ENCODE measurements around the gene VAV3.

Gene VAV3

GRCh38 chr1:107574044-107574443 is 390.9 kb downstream of the VAV3 start:
- no peak for DNase-seq (ENCODE audit: extremely low read depth, low read depth)
- no peak for TF ChIP-seq CTCF (IDR thresholded peaks at IDR 0.05; ENCODE audit: low read depth, low read length)

GRCh38 chr1:107572674-107573211 is 392.2 kb downstream of the VAV3 start:
- DNase-seq (ENCODE audit: extremely low read depth, low read depth) = no peak
- TF ChIP-seq CTCF (IDR thresholded peaks at IDR 0.05; ENCODE audit: low read depth, low read length) = no peak

GRCh38 chr1:107570768-107571167 is 394.2 kb downstream of the VAV3 start:
- no peak for TF ChIP-seq CTCF (IDR thresholded peaks at IDR 0.05; ENCODE audit: low read depth, low read length)
- DNase-seq (ENCODE audit: extremely low read depth, low read depth) = no peak

- TF ChIP-seq CTCF (IDR thresholded peaks at IDR 0.05; ENCODE audit: low read depth, low read length) = no peak
- DNase-seq (ENCODE audit: extremely low read depth, low read depth) = no peak
Measured at GRCh38 chr1:107563441-107563840, 401.5 kb downstream of the VAV3 start.

- TF ChIP-seq CTCF (IDR thresholded peaks at IDR 0.05; ENCODE audit: low read depth, low read length) = no peak
- no peak for DNase-seq (ENCODE audit: extremely low read depth, low read depth)
Measured at GRCh38 chr1:107559881-107560280, 405.1 kb downstream of the VAV3 start.

GRCh38 chr1:107557095-107557494 is 407.9 kb downstream of the VAV3 start:
- TF ChIP-seq CTCF (IDR thresholded peaks at IDR 0.05; ENCODE audit: low read depth, low read length) = no peak
- DNase-seq (ENCODE audit: extremely low read depth, low read depth) = no peak

- DNase-seq (ENCODE audit: extremely low read depth, low read depth) = no peak
- TF ChIP-seq CTCF (IDR thresholded peaks at IDR 0.05; ENCODE audit: low read depth, low read length) = no peak
Measured at GRCh38 chr1:107555578-107555977, 409.4 kb downstream of the VAV3 start.
